Gastroesophageal sphincter (tissue), 4 donors: Measurements from ENCODE around the gene PPP1R14C. TPM values are rescaled to one million over a fixed set of nuclear protein-coding genes. Genes with fewer than 3 reads are reported as not detected.

Source experiments
- ATAC-seq: fragments of 150-250 bp; one replicate; pipeline ENCODE4 v1.9.1; 2016; ENCODE audit warnings: mild to moderate bottlenecking, moderate library complexity
- H3K27ac ChIP-seq, 4 donors: fragments of 200-600 bp; sonication (generic) in 3 of 4; 1 replicate in 3 of 4; 2 replicates in 1 of 4; pipeline ENCODE4 v1.5.1; 2016 to 2019
- H3K27me3 ChIP-seq: fragments of 200-600 bp; sonication (generic); one replicate; pipeline ENCODE4 v1.5.1; 2019
- H3K36me3 ChIP-seq, 2 donors: fragments of 200-600 bp; sonication (generic); one replicate each; pipeline ENCODE4 v1.5.1; 2019; ENCODE audit warnings: control low read depth in 1 of 2
- H3K4me1 ChIP-seq, 3 donors: fragments of 200-600 bp; sonication (generic); 1 replicate in 2 of 3; 2 replicates in 1 of 3; pipeline ENCODE4 v1.5.1; 2016 to 2019; ENCODE audit warnings: control low read depth in 2 of 3
- H3K4me3 ChIP-seq, 2 donors: fragments of 200-600 bp; sonication (generic); one replicate each; pipeline ENCODE4 v1.5.1; 2019; ENCODE audit warnings: mild to moderate bottlenecking in 1 of 2, moderate library complexity in 1 of 2
- H3K9me3 ChIP-seq, 3 donors: fragments of 200-600 bp; sonication (generic); one replicate each; pipeline ENCODE4 v1.5.1; 2017 to 2019; ENCODE audit warnings: control low read depth in 2 of 3
- CTCF ChIP-seq, 4 experiments: fragments of 200-600 bp in 2 of 4; fragments of 450-650 bp in 2 of 4; sonication (generic) in 1 of 4; IDR thresholded peaks; one replicate each; pipeline ENCODE4 v1.5.1; 2017 to 2019; ENCODE audit warnings: antibody characterized with exemption in 4 of 4, mild to moderate bottlenecking in 2 of 4, moderate library complexity in 2 of 4
- EP300 ChIP-seq: sonication (generic); formaldehyde crosslinking; IDR thresholded peaks from one replicate; pipeline ENCODE4 v1.6.1; 2017; ENCODE audit warnings: antibody characterized with exemption, mild to moderate bottlenecking
- POLR2A ChIP-seq, 2 donors: fragments of 450-650 bp; IDR thresholded peaks; one replicate each; pipeline ENCODE4 v1.6.1; 2017; ENCODE audit warnings: antibody characterized with exemption in 2 of 2, mild to moderate bottlenecking in 2 of 2, moderate library complexity in 1 of 2
- POLR2AphosphoS5 ChIP-seq: sonication (generic); formaldehyde crosslinking; IDR thresholded peaks from one replicate; pipeline ENCODE4 v1.6.1; 2017; ENCODE audit warnings: antibody characterized with exemption
- WGBS, 2 donors: methylation state at CpG; one replicate each; pipeline ENCODE4 v1.1.5; 2018; ENCODE audit warnings: low coverage in 1 of 2; 5-methylcytosine and 5-hydroxymethylcytosine counted together
- total RNA-seq, 4 donors: library from RNA; depleted of rRNA; stranded (reverse); fragments of >200 nt; gene quantifications; one replicate each; pipeline ENCODE4 v1.1.0, GENCODE V29; 2016

PPP1R14C gene
- total RNA-seq, 4 donors from 2014 or later, result 0.12 to 1.5 TPM; not detected in 2

- ATAC-seq, result no peak
- WGBS, 2 donors, result 94% methylated on average over 4 of the region's 6 CpGs; no CpG with 5 or more reads in 1 of the 2 donors
- TF ChIP-seq CTCF (IDR thresholded peaks at IDR 0.05), result no peak
- TF ChIP-seq EP300, result no peak
- no peak for TF ChIP-seq POLR2A (IDR thresholded peaks at IDR 0.05)
- Histone ChIP-seq H3K36me3 (no peaks in the 10 kb centered on the region), H3K4me1 (no peaks in the 10 kb centered on the region), H3K9me3 (peaks cover 0 to 4% (median 0%) of the 10 kb centered on the region in 3 donors), H3K27ac (no peak overlapping the region), H3K27me3 (peaks cover 6% of the 10 kb centered on the region), H3K4me3 (no peak overlapping the region)
These were observed 110.0 kb downstream of the PPP1R14C start for GRCh38 chr6:150252714-150253444.

- ATAC-seq, result no peak
- H3K36me3 ChIP-seq, result no peaks in the 10 kb centered on the region
- H3K27me3 ChIP-seq, result peaks cover 6% of the 10 kb centered on the region
- no peaks in the 10 kb centered on the region for H3K9me3 ChIP-seq
- 77% methylated on average over 3 of the region's 3 CpGs; no CpG with 5 or more reads in 1 of the 2 donors for WGBS, 2 donors
- no peak overlapping the region for H3K4me3 ChIP-seq
- no peak overlapping the region for H3K27ac ChIP-seq
- H3K4me1 ChIP-seq, result no peaks in the 10 kb centered on the region
- TF ChIP-seq CTCF (IDR thresholded peaks at IDR 0.05) (no peak), POLR2A (IDR thresholded peaks at IDR 0.05) (no peak), EP300 (no peak), POLR2AphosphoS5 (no peak)
These were observed 110.6 kb downstream of the PPP1R14C start for GRCh38 chr6:150253489-150253888.

- Histone ChIP-seq H3K9me3 (no peaks in the 10 kb centered on the region), H3K36me3 (no peaks in the 10 kb centered on the region), H3K27me3 (peaks cover 6% of the 10 kb centered on the region), H3K4me1 (no peaks in the 10 kb centered on the region), H3K27ac (no peak overlapping the region), H3K4me3 (no peak overlapping the region)
- TF ChIP-seq EP300, result no peak
- no peak for TF ChIP-seq POLR2AphosphoS5
- TF ChIP-seq CTCF (IDR thresholded peaks at IDR 0.05), result no peak
- no peak for TF ChIP-seq POLR2A (IDR thresholded peaks at IDR 0.05)
- ATAC-seq, result no peak
- 69 to 85% methylated on average over 2 to 4 of the region's 4 CpGs for WGBS, 2 donors
These were observed 111.9 kb downstream of the PPP1R14C start for GRCh38 chr6:150254770-150255169.

- no peak for ATAC-seq
- Histone ChIP-seq H3K36me3 (no peaks in the 10 kb centered on the region), H3K9me3 (no peaks in the 10 kb centered on the region), H3K27me3 (peaks cover 6% of the 10 kb centered on the region), H3K4me3 (no peak overlapping the region), H3K27ac (no peak overlapping the region), H3K4me1 (no peaks in the 10 kb centered on the region)
- TF ChIP-seq EP300, result no peak
- no peak for TF ChIP-seq POLR2A (IDR thresholded peaks at IDR 0.05)
- no peak for TF ChIP-seq CTCF (IDR thresholded peaks at IDR 0.05)
- TF ChIP-seq POLR2AphosphoS5, result no peak
- WGBS, 2 donors, result 85 to 86% methylated on average over 6 of the region's 9 CpGs
These were observed 113.0 kb downstream of the PPP1R14C start for GRCh38 chr6:150255840-150256239.

- H3K9me3 ChIP-seq, result no peaks in the 10 kb centered on the region
- no peaks in the 10 kb centered on the region for H3K4me1 ChIP-seq
- peaks cover 6% of the 10 kb centered on the region for H3K27me3 ChIP-seq
- H3K4me3 ChIP-seq, result no peak overlapping the region
- H3K36me3 ChIP-seq, result no peaks in the 10 kb centered on the region
- ATAC-seq, result no peak
- 40 to 62% methylated on average over 8 of the region's 8 CpGs for WGBS, 2 donors
- H3K27ac ChIP-seq, result no peak overlapping the region
- TF ChIP-seq EP300 (no peak), POLR2AphosphoS5 (no peak), CTCF (IDR thresholded peaks at IDR 0.05) (no peak), POLR2A (IDR thresholded peaks at IDR 0.05) (no peak)
These were observed 113.9 kb downstream of the PPP1R14C start for GRCh38 chr6:150256618-150257272.
